IMR-90 (cell line): ENCODE measurements around the gene HSFX1. TPM values are rescaled to one million over a fixed set of nuclear protein-coding genes. Genes with fewer than 3 reads are reported as not detected.

Experiments used
- ATAC-seq: fragments of 200-7000 bp; cut with Tn5 transposase; 2 replicates; pipeline ENCODE4 v1.9.1; 2020; ENCODE audit warnings: low read depth, mild to moderate bottlenecking, moderate library complexity
- BruUV-seq: library from RNA; stranded (reverse); fragments of 400-500 nt; replicated peaks from 2 replicates; lab custom pipeline; 2021; lab: Mats Ljungman, UMichigan
- CTCF ChIA-PET: fragments of 300-600 bp; formaldehyde crosslinking; extraction: SDS; loops from one replicate; lab custom pipeline; 2021; ENCODE audit warnings: antibody characterized with exemption; lab: Yijun Ruan, JAX
- POLR2A ChIA-PET: fragments of 300-600 bp; sonication (Branson Sonifier 250); formaldehyde crosslinking; loops from one replicate; lab custom pipeline; 2022; ENCODE audit warnings: antibody characterized with exemption; ENCODE audit not compliant: unreplicated experiment; lab: Charles Lee
- DNase-seq: peaks from one replicate; pipeline ENCODE4 v3.0.0; 2013
- H2AFZ ChIP-seq: replicated peaks from 2 replicates; pipeline ENCODE3; 2013; ENCODE audit warnings: low read length, mild to moderate bottlenecking; ENCODE audit not compliant: poor library complexity
- H2AK5ac ChIP-seq: 2 replicates; pipeline ENCODE4 v1.6.1; 2013; ENCODE audit warnings: low read depth, low read length, inconsistent platforms
- H2AK9ac ChIP-seq: replicated peaks from 2 replicates; pipeline ENCODE3; 2013; ENCODE audit warnings: mild to moderate bottlenecking, low read depth, low read length, moderate library complexity; ENCODE audit not compliant: poor library complexity
- H2BK120ac ChIP-seq: 2 replicates; pipeline ENCODE4 v1.6.1; 2013; ENCODE audit warnings: low read depth, low read length, inconsistent platforms
- H2BK15ac ChIP-seq: 3 replicates; pipeline ENCODE4 v1.6.1; 2013; ENCODE audit warnings: low read depth, low read length, inconsistent platforms
- H2BK20ac ChIP-seq: 2 replicates; pipeline ENCODE4 v1.6.1; 2013; ENCODE audit warnings: low read depth, mild to moderate bottlenecking, inconsistent platforms, low read length, moderate library complexity
- H2BK5ac ChIP-seq: 2 replicates; pipeline ENCODE4 v1.6.1; 2013; ENCODE audit warnings: mild to moderate bottlenecking, low read depth, low read length, inconsistent platforms; ENCODE audit not compliant: poor library complexity, severe bottlenecking
- H3K14ac ChIP-seq: replicated peaks from 2 replicates; pipeline ENCODE4 v1.6.1; 2013; ENCODE audit warnings: low read depth, low read length, inconsistent platforms
- H3K18ac ChIP-seq: 2 replicates; pipeline ENCODE4 v1.6.1; 2013; ENCODE audit warnings: low read depth, low read length, control low read depth
- H3K23ac ChIP-seq: 2 replicates; pipeline ENCODE4 v1.6.1; 2013; ENCODE audit warnings: low read depth, low read length, inconsistent platforms
- H3K27ac ChIP-seq: 2 replicates; pipeline ENCODE4 v1.5.1; 2013; ENCODE audit warnings: mild to moderate bottlenecking, control low read depth, low read length; ENCODE audit not compliant: insufficient read depth
- H3K27me3 ChIP-seq: 2 replicates; pipeline ENCODE4 v1.6.1; 2013; ENCODE audit warnings: low read length; ENCODE audit not compliant: control insufficient read depth, insufficient read depth
- H3K36me3 ChIP-seq: 2 replicates; pipeline ENCODE4 v1.6.1; 2013; ENCODE audit warnings: low read length, mixed read lengths; ENCODE audit not compliant: control insufficient read depth, insufficient read depth
- H3K4ac ChIP-seq: 2 replicates; pipeline ENCODE4 v1.6.1; 2013; ENCODE audit warnings: low read depth, low read length, inconsistent platforms
- H3K4me1 ChIP-seq: 2 replicates; pipeline ENCODE4 v1.6.1; 2013; ENCODE audit warnings: low read length, mixed read lengths; ENCODE audit not compliant: control insufficient read depth, insufficient read depth
- H3K4me2 ChIP-seq: 2 replicates; pipeline ENCODE4 v1.6.1; 2013; ENCODE audit warnings: low read depth, mild to moderate bottlenecking, control low read depth, low read length, moderate library complexity
- H3K4me3 ChIP-seq: 2 replicates; pipeline ENCODE4 v1.5.1; 2013; ENCODE audit warnings: low read depth, mild to moderate bottlenecking, control low read depth, low read length, moderate library complexity; ENCODE audit not compliant: insufficient read depth
- H3K56ac ChIP-seq: 2 replicates; pipeline ENCODE4 v1.6.1; 2013; ENCODE audit warnings: low read length, inconsistent platforms; ENCODE audit not compliant: insufficient read depth; ENCODE audit errors: extremely low read depth
- H3K79me1 ChIP-seq, 2 experiments: 2 replicates each; pipeline ENCODE4 v1.6.1; 2013; ENCODE audit warnings: low read length in 2 of 2, inconsistent platforms in 1 of 2, low read depth in 1 of 2
- H3K9ac ChIP-seq: 2 replicates; pipeline ENCODE4 v1.6.1; 2013; ENCODE audit warnings: low read depth, low read length, control low read depth
- H3K9me1 ChIP-seq: 2 replicates; pipeline ENCODE4 v1.6.1; 2013; ENCODE audit warnings: low read length, inconsistent platforms; ENCODE audit not compliant: insufficient read depth
- H3K9me3 ChIP-seq: 2 replicates; pipeline ENCODE4 v1.6.1; 2013; ENCODE audit warnings: low read length; ENCODE audit not compliant: control insufficient read depth, insufficient read depth
- H4K20me1 ChIP-seq: 2 replicates; pipeline ENCODE4 v1.6.1; 2013; ENCODE audit warnings: low read length, inconsistent platforms; ENCODE audit not compliant: insufficient read depth
- H4K5ac ChIP-seq: 2 replicates; pipeline ENCODE4 v1.6.1; 2013; ENCODE audit warnings: mild to moderate bottlenecking, low read depth, low read length, control low read depth
- H4K8ac ChIP-seq, 2 experiments: 2 replicates each; pipeline ENCODE4 v1.6.1; 2013; ENCODE audit warnings: low read depth in 2 of 2, low read length in 2 of 2, control low read depth in 1 of 2, inconsistent platforms in 1 of 2
- H4K91ac ChIP-seq: 2 replicates; pipeline ENCODE4 v1.6.1; 2013; ENCODE audit warnings: low read depth, low read length, inconsistent platforms; ENCODE audit not compliant: insufficient read depth
- BHLHE40 ChIP-seq: fragments of 150-350 bp; IDR thresholded peaks from 2 replicates; pipeline ENCODE4 v1.6.1; 2016; ENCODE audit warnings: mild to moderate bottlenecking, low read depth, low read length
- CEBPB ChIP-seq: IDR thresholded peaks from 2 replicates; pipeline ENCODE4 v1.6.1; 2012; ENCODE audit warnings: low read depth, low read length, improper control_type of control experiment
- CHD1 ChIP-seq: IDR thresholded peaks from 2 replicates; pipeline ENCODE4 v1.6.1; 2012; ENCODE audit warnings: low read depth, low read length, improper control_type of control experiment
- CTCF ChIP-seq: conservative IDR thresholded peaks from 2 replicates; pipeline ENCODE4 v1.5.1; 2012; ENCODE audit warnings: mild to moderate bottlenecking, low read depth, low read length, improper control_type of control experiment
- ELK1 ChIP-seq: fragments of 150-350 bp; IDR thresholded peaks from 2 replicates; pipeline ENCODE4 v1.6.1; 2016; ENCODE audit warnings: low read depth, mild to moderate bottlenecking, low read length, moderate library complexity, borderline replicate concordance
- FOS ChIP-seq: fragments of 150-350 bp; IDR thresholded peaks from 2 replicates; pipeline ENCODE4 v1.6.1; 2016; ENCODE audit warnings: low read depth, low read length
- MAFK ChIP-seq: IDR thresholded peaks from 2 replicates; pipeline ENCODE4 v1.6.1; 2012; ENCODE audit warnings: low read depth, low read length, improper control_type of control experiment
- MAZ ChIP-seq: IDR thresholded peaks from 2 replicates; pipeline ENCODE4 v1.6.1; 2012; ENCODE audit warnings: low read depth, mild to moderate bottlenecking, low read length, improper control_type of control experiment, moderate library complexity, borderline replicate concordance
- MXI1 ChIP-seq: IDR thresholded peaks from 2 replicates; pipeline ENCODE4 v1.6.1; 2012; ENCODE audit warnings: low read depth, mild to moderate bottlenecking, low read length, moderate library complexity, borderline replicate concordance
- NFE2L2 ChIP-seq: fragments of 150-350 bp; IDR thresholded peaks from 2 replicates; pipeline ENCODE4 v1.6.1; 2016; ENCODE audit warnings: low read depth, mild to moderate bottlenecking, low read length
- POLR2A ChIP-seq: IDR thresholded peaks from 2 replicates; pipeline ENCODE4 v1.6.1; 2012; ENCODE audit warnings: mild to moderate bottlenecking, low read depth, low read length
- RAD21 ChIP-seq: IDR thresholded peaks from 2 replicates; pipeline ENCODE4 v1.6.1; 2012; ENCODE audit warnings: low read length, improper control_type of control experiment
- RCOR1 ChIP-seq: IDR thresholded peaks from 2 replicates; pipeline ENCODE4 v1.6.1; 2012; ENCODE audit warnings: mild to moderate bottlenecking, low read length, improper control_type of control experiment; ENCODE audit not compliant: insufficient replicate concordance
- RFX5 ChIP-seq: IDR thresholded peaks from 2 replicates; pipeline ENCODE4 v1.8.0; 2012; ENCODE audit warnings: low read depth, mild to moderate bottlenecking, low read length, moderate library complexity
- SMC3 ChIP-seq: fragments of 150-350 bp; IDR thresholded peaks from 2 replicates; pipeline ENCODE4 v1.6.1; 2016; ENCODE audit warnings: low read depth, mild to moderate bottlenecking, antibody characterized with exemption, low read length, moderate library complexity
- WGBS, 2 experiments: methylation state at CpG; one replicate each; pipeline versions ENCODE4 v1.1.5 to v1.1.7; 2013; ENCODE audit warnings: missing lambda C conversion rate in 2 of 2; ENCODE audit not compliant: insufficient read length in 1 of 2; ENCODE audit errors: extremely low coverage in 2 of 2; 5-methylcytosine and 5-hydroxymethylcytosine counted together
- dilution Hi-C: fragments of 300-500 bp; cut with HindIII; formaldehyde crosslinking; loops from one replicate; pipeline ENCODE4 v1.14.3; 2018; ENCODE audit warnings: low sequenced_read_pairs; ENCODE audit not compliant: unreplicated experiment
- in situ Hi-C: fragments of 300-500 bp; cut with MboI; formaldehyde crosslinking; loops from 3 replicates; pipeline ENCODE4 v1.14.3; 2019; ENCODE audit warnings: low sequenced_read_pairs, inconsistent platforms, mixed read lengths
- intact Hi-C: fragments of 100-400 bp; cut with micrococcal nuclease; formaldehyde crosslinking; loops from 2 replicates; pipeline ENCODE4 v1.10.0; 2022
- polyA plus RNA-seq, 3 experiments: library from polyadenylated mRNA; depleted of rRNA; stranded (reverse); fragments of >200 nt; gene quantifications; 2 replicates each; pipeline ENCODE4 v1.2.3, GENCODE V29; 2012; ENCODE audit warnings: low replicate concordance in 1 of 3
- total RNA-seq: library from RNA; depleted of rRNA; stranded (reverse); fragments of >200 nt; gene quantifications from 2 replicates; pipeline ENCODE4 v1.2.3, GENCODE V29; 2012
- TF ChIP-seq, protein P1 (sequence below): fragments of 150-350 bp; IDR thresholded peaks from 2 replicates; pipeline ENCODE4 v1.6.1; 2017; ENCODE audit warnings: mild to moderate bottlenecking, antibody characterized with exemption, low read length, low read depth

HSFX1 gene
- total and polyA plus RNA-seq, 2 of the 4 experiments (the other 2 are of a cell fraction) = 0.18 to 0.36 TPM

DNA sequence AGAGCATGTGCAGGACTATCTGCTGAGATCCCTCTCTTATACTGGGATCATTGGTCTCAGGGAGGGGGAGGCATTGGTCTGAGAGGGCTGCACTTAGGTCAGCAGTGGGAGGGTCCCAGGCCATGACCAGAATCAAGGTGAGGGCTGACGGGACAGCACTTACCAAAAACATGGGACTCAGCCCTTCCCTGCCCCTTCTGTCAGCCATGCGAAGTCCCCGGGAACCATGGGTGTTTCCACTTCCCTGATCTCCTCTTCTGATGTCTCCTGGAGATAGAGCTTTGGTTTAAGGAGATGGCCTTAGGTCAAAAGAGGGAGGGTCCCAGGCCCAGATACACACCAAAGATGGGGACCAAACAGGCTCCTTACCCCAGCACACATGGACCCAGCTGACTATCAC lies 12.9 kb upstream of the HSFX1 start:
- in situ Hi-C loops = loop anchor here (25.0 kb wide), 1 partner anchor 101 kb away; no protein-coding TSS in a partner anchor
- Histone ChIP-seq H2BK120ac (no peak overlapping the region), H2BK5ac (no peak overlapping the region), H3K4me1 (no peaks in the 10 kb centered on the region), H2AFZ (no peak overlapping the region), H4K5ac (no peak overlapping the region), H3K18ac (no peak overlapping the region), H3K4me3 (no peak overlapping the region), H3K79me1 (no peaks in the 10 kb centered on the region), H3K36me3 (no peaks in the 10 kb centered on the region), H3K4ac (no peak overlapping the region), H4K20me1 (no peaks in the 10 kb centered on the region), H4K8ac (no peak overlapping the region), H2BK15ac (no peak overlapping the region), H3K27ac (no peak overlapping the region), H3K27me3 (no peaks in the 10 kb centered on the region), H3K9ac (no peak overlapping the region), H4K91ac (no peak overlapping the region), H3K23ac (no peak overlapping the region), H2AK5ac (no peak overlapping the region), H3K14ac (no peak overlapping the region), H3K9me3 (no peaks in the 10 kb centered on the region; the same call in 1 of the 2 replicates), H3K9me1 (no peaks in the 10 kb centered on the region), H2AK9ac (no peak overlapping the region), H2BK20ac (no peak overlapping the region), H3K56ac (no peak overlapping the region), H3K4me2 (no peak overlapping the region)
- ChIA-PET POLR2A (no interaction called here), CTCF (no interaction called here)
- intact Hi-C loops = no loop called here
- DNase-seq (no peak), ATAC-seq (no peak)
- no CpG with 5 or more reads among the region's 3 CpGs for WGBS, 2 experiments
- TF ChIP-seq CEBPB (no peak), BHLHE40 (no peak), RFX5 (no peak), SMC3 (no peak), RCOR1 (no peak), POLR2A (no peak), MXI1 (no peak), MAZ (no peak), MAFK (no peak), CTCF (no peak), ELK1 (no peak), CHD1 (no peak), RAD21 (no peak), NFE2L2 (no peak), FOS (no peak)
- TF ChIP-seq, protein P1, sequence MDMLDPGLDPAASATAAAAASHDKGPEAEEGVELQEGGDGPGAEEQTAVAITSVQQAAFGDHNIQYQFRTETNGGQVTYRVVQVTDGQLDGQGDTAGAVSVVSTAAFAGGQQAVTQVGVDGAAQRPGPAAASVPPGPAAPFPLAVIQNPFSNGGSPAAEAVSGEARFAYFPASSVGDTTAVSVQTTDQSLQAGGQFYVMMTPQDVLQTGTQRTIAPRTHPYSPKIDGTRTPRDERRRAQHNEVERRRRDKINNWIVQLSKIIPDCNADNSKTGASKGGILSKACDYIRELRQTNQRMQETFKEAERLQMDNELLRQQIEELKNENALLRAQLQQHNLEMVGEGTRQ = no peak
- BruUV-seq = no TSS peak
- dilution Hi-C loops = no loop called here
